ENCODE results near the gene EMD. TPM values are rescaled to one million over a fixed set of nuclear protein-coding genes. Genes with fewer than 3 reads are reported as not detected.

Gene EMD
- total and polyA plus RNA-seq, 2 donors (not counting 1 experiment from before 2014, with no cell fraction given) = 81.7 to 132 TPM

GRCh38 chrX:154429711-154430110, 50.6 kb downstream of the EMD start:
- no peak overlapping the region for H3K9ac ChIP-seq (ENCODE audit: low read length)
- DNase-seq (no peak), ATAC-seq (ENCODE audit: low read depth) (no peak)
- no peak overlapping the region for H3K4me3 ChIP-seq (ENCODE audit: control extremely low read depth in 1 of 5, extremely low read depth in 1 of 5, insufficient read depth in 1 of 5, low read depth in 2 of 5, low read length in 4 of 5)
- peaks cover 9% of the 10 kb centered on the region for H3K79me2 ChIP-seq (ENCODE audit: control insufficient read depth, insufficient read depth, low read length)
- no peaks in the 10 kb centered on the region for H3K9me3 ChIP-seq (ENCODE audit: control extremely low read depth in 1 of 3, control insufficient read depth in 2 of 3, insufficient read depth in 1 of 3, low read length in 2 of 3)
- CTCF ChIA-PET = interaction anchor here (1.2 kb wide), 1 partner anchor 18 kb away, joined by 3 read pairs; the partner anchor contains the start of gene TAFAZZIN
- POLR2A ChIA-PET = interaction anchor here (0.6 to 1.7 kb wide), 4 partner anchors 17 to 31 kb away, joined by 3 to 8 read pairs (median 5); partner anchors contain the start of gene RPL10
- peaks cover 0 to 8% of the 10 kb centered on the region in 2 experiments for H3K36me3 ChIP-seq (replicated peaks in 1 of 2; ENCODE audit: control extremely low read depth in 1 of 2, control insufficient read depth in 1 of 2, extremely low read depth in 1 of 2, insufficient read depth in 2 of 2, low read length in 1 of 2)
- peaks cover 23% of the 10 kb centered on the region for H3K4me1 Mint-ChIP-seq
- no peak for TF ChIP-seq EZH2 (IDR thresholded peaks at IDR 0.05; ENCODE audit: borderline replicate concordance, insufficient read depth, low read depth, low read length, poor library complexity, severe bottlenecking)
- no peak for TF ChIP-seq CTCF (IDR thresholded peaks at IDR 0.05)
- no CpG with 5 or more reads among the region's 2 CpGs for WGBS (ENCODE audit: insufficient coverage)
- H3K27ac Mint-ChIP-seq = peak overlapping the region; percentile 87
- no peaks in the 10 kb centered on the region for H4K20me1 ChIP-seq (ENCODE audit: control insufficient read depth, insufficient read depth, low read length, poor library complexity, severe bottlenecking)
- no peaks in the 10 kb centered on the region for H3K27me3 ChIP-seq (replicated peaks in 1 of 4; ENCODE audit: control extremely low read depth in 1 of 4, control insufficient read depth in 3 of 4, insufficient read depth in 4 of 4, low read length in 3 of 4)
- no peaks in the 10 kb centered on the region for H3K27me3 Mint-ChIP-seq
- H3K27ac ChIP-seq (ENCODE audit: low read length in 2 of 2) = no peak overlapping the region
- H3K9me3 Mint-ChIP-seq (ENCODE audit: insufficient read depth) = no peaks in the 10 kb centered on the region
- no peak overlapping the region for H2AFZ ChIP-seq (ENCODE audit: insufficient read depth, low read depth, low read length, poor library complexity, severe bottlenecking)
- peak overlapping the region; percentile 76 for H3K4me2 ChIP-seq (replicated peaks; ENCODE audit: low read depth, low read length, poor library complexity, severe bottlenecking)
- peaks cover 6 to 15% of the 10 kb centered on the region in 2 donors for H3K4me1 ChIP-seq (ENCODE audit: control insufficient read depth in 2 of 2, insufficient read depth in 2 of 2, low read length in 2 of 2)
- intact Hi-C loops (cut with micrococcal nuclease) = no loop called here
- peak overlapping the region; percentile 87 for H3K4me3 Mint-ChIP-seq

DNA sequence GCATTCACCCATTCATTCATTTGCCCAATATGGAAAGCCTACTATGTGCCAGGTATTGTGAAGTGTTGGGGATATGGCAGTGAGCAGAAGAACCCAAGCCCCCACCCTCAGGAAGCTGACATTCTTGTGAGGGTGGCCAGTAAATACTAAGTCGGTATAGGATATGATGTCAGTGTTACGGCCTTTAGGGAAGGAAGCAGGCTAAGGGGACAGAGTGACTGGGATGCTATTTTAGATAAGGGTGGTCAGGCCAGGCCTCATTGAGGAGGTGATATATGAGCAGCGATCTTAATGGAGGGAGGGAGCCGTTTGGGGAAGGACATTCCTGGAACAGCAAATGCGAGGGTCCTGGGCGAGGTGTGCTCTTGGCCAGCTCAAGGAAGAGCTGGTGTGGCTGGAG, 51.4 kb downstream of the EMD start:
- no peaks in the 10 kb centered on the region for H3K27me3 ChIP-seq (replicated peaks in 1 of 4; ENCODE audit: control extremely low read depth in 1 of 4, control insufficient read depth in 3 of 4, insufficient read depth in 4 of 4, low read length in 3 of 4)
- ATAC-seq (ENCODE audit: low read depth) = no peak

More for the DNA sequence above, 51.4 kb downstream of the EMD start:
- Mint-ChIP-seq H3K27ac (peak overlapping the region; percentile 37), H3K27me3 (no peaks in the 10 kb centered on the region), H3K4me3 (no peak overlapping the region), H3K9me3 (ENCODE audit: insufficient read depth) (no peaks in the 10 kb centered on the region), H3K4me1 (peaks cover 23% of the 10 kb centered on the region)
- intact Hi-C loops (cut with micrococcal nuclease) = no loop called here
- CTCF ChIA-PET = no interaction called here
- no peak for TF ChIP-seq CTCF (IDR thresholded peaks at IDR 0.05)
- H3K27ac ChIP-seq (ENCODE audit: low read length in 2 of 2) = no peak overlapping the region
- no peak for DNase-seq
- POLR2A ChIA-PET = interaction anchor here (1.5 kb wide), 1 partner anchor 18 kb away, joined by 8 read pairs; no protein-coding TSS in a partner anchor
- H2AFZ ChIP-seq (ENCODE audit: insufficient read depth, low read depth, low read length, poor library complexity, severe bottlenecking) = no peak overlapping the region
- 49% methylated on average over 5 of the region's 6 CpGs for WGBS (ENCODE audit: insufficient coverage)
- no peak overlapping the region for H3K9ac ChIP-seq (ENCODE audit: low read length)
- H3K4me3 ChIP-seq (ENCODE audit: control extremely low read depth in 1 of 5, extremely low read depth in 1 of 5, insufficient read depth in 1 of 5, low read depth in 2 of 5, low read length in 4 of 5) = no peak overlapping the region
- H3K79me2 ChIP-seq (ENCODE audit: control insufficient read depth, insufficient read depth, low read length) = peaks cover 9% of the 10 kb centered on the region
- H3K9me3 ChIP-seq (ENCODE audit: control extremely low read depth in 1 of 3, control insufficient read depth in 2 of 3, insufficient read depth in 1 of 3, low read length in 2 of 3) = no peaks in the 10 kb centered on the region
- peaks cover 6 to 15% of the 10 kb centered on the region in 2 donors for H3K4me1 ChIP-seq (ENCODE audit: control insufficient read depth in 2 of 2, insufficient read depth in 2 of 2, low read length in 2 of 2)
- no peak overlapping the region for H3K4me2 ChIP-seq (replicated peaks; ENCODE audit: low read depth, low read length, poor library complexity, severe bottlenecking)
- H3K36me3 ChIP-seq (replicated peaks in 1 of 2; ENCODE audit: control extremely low read depth in 1 of 2, control insufficient read depth in 1 of 2, extremely low read depth in 1 of 2, insufficient read depth in 2 of 2, low read length in 1 of 2) = peaks cover 0 to 8% of the 10 kb centered on the region in 2 experiments
- H4K20me1 ChIP-seq (ENCODE audit: control insufficient read depth, insufficient read depth, low read length, poor library complexity, severe bottlenecking) = no peaks in the 10 kb centered on the region

All from B cell (primary cell).